Small intestine (tissue), 7 donors: ENCODE data around the gene PRDX2. TPM values are rescaled to one million over a fixed set of nuclear protein-coding genes. Genes with fewer than 3 reads are reported as not detected.
A peak's percentile ranks its signal among the peaks of the same experiment; 100 is the strongest.

Experiments
- DNase-seq, 2 donors: peaks; one replicate each; pipeline versions ENCODE4 v3.0.0 to v3.0.0-alpha.2; 2013
- FAIRE-seq: peaks from 2 replicates; lab custom pipeline; 2012; peaks lifted over from hg19 to GRCh38; lab: Jason Lieb, UNC
- H3K27ac ChIP-seq, 3 donors: one replicate each; pipeline ENCODE4 v1.5.1; 2013; ENCODE audit warnings: low read length in 2 of 3, mild to moderate bottlenecking in 2 of 3, control low read depth in 1 of 3, inconsistent platforms in 1 of 3, low read depth in 1 of 3, moderate library complexity in 1 of 3
- H3K27me3 ChIP-seq, 3 donors: one replicate each; pipeline ENCODE4 v1.6.1; 2013; ENCODE audit warnings: low read length in 3 of 3, inconsistent platforms in 1 of 3; ENCODE audit not compliant: control insufficient read depth in 3 of 3, insufficient read depth in 3 of 3
- H3K36me3 ChIP-seq, 3 donors: one replicate each; pipeline ENCODE4 v1.6.1; 2013; ENCODE audit warnings: low read length in 3 of 3, inconsistent platforms in 1 of 3, low read depth in 1 of 3, mild to moderate bottlenecking in 1 of 3, moderate library complexity in 1 of 3; ENCODE audit not compliant: control insufficient read depth in 3 of 3, insufficient read depth in 2 of 3
- H3K4me1 ChIP-seq, 3 donors: one replicate each; pipeline ENCODE4 v1.6.1; 2013; ENCODE audit warnings: low read length in 2 of 3, inconsistent platforms in 1 of 3, low read depth in 1 of 3, mild to moderate bottlenecking in 1 of 3, moderate library complexity in 1 of 3; ENCODE audit not compliant: control insufficient read depth in 3 of 3, insufficient read depth in 2 of 3
- H3K4me3 ChIP-seq, 3 donors: one replicate each; pipeline ENCODE4 v1.5.1; 2013; ENCODE audit warnings: low read length in 3 of 3, control low read depth in 1 of 3, inconsistent platforms in 1 of 3, low read depth in 1 of 3, mild to moderate bottlenecking in 1 of 3, moderate library complexity in 1 of 3
- H3K9me3 ChIP-seq, 2 donors: one replicate each; pipeline ENCODE4 v1.6.1; 2013; ENCODE audit warnings: low read depth in 1 of 2, low read length in 1 of 2; ENCODE audit not compliant: control insufficient read depth in 2 of 2, insufficient read depth in 1 of 2
- WGBS, 3 donors: extraction: QIAGEN DNeasy Blood & Tissue Kit; methylation state at CpG; one replicate each; pipeline ENCODE4 v1.1.7; 2013; 5-methylcytosine and 5-hydroxymethylcytosine counted together
- polyA plus RNA-seq, 4 donors: library from polyadenylated mRNA; stranded (reverse) in 3 of 4; unstranded in 1 of 4; fragments of 200-250 nt in 3 of 4; fragments of 120-200 nt in 1 of 4; gene quantifications; one replicate each; pipeline versions ENCODE4 v1.2.1 to v1.2.3, GENCODE V29; 2013
- donor health status: healthy with polysubstance abuse.
- donor health status: control.
- donor health status: control.
- donor health status: Bipolar disorder and iron deficiency.
- donor health status: healthy.

The PRDX2 gene
- polyA plus RNA-seq, 4 donors: 285 to 523 (median 416) TPM

GRCh38 chr19:12782424-12783290, 18.9 kb downstream of the PRDX2 start:
- Histone ChIP-seq H3K4me1 (peaks cover 14 to 68% (median 19%) of the 10 kb centered on the region in 3 donors), H3K27ac (peak overlapping the region; percentile 87 to 100 (median 87)), H3K4me3 (peak overlapping the region; percentile 32 to 55 (median 47)), H3K9me3 (no peaks in the 10 kb centered on the region), H3K27me3 (no peaks in the 10 kb centered on the region), H3K36me3 (no peaks in the 10 kb centered on the region)
- WGBS, 3 donors: 1 to 2% (median 1%) methylated on average over 61 to 88 of the region's 88 CpGs
- no peak for FAIRE-seq
- peak; percentile 74 to 90 for DNase-seq

DNA sequence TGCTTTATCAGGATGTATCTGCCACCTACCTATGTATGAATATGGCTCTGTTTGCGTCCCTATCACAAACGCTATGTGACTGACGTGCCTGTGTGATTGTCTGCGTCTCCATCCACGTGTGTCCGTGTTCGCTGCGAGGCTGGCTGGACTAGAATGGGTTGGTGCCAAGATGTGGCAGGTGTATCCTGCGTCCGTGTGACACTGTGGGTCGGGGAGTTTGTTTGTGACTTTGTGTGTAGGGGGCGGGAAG, 19.5 kb downstream of the PRDX2 start:
- Histone ChIP-seq H3K4me1 (peaks cover 14 to 66% (median 19%) of the 10 kb centered on the region in 3 donors), H3K9me3 (no peaks in the 10 kb centered on the region), H3K27ac (peak overlapping the region; percentile 87 to 100 (median 87)), H3K36me3 (no peaks in the 10 kb centered on the region), H3K4me3 (peak overlapping the region in 2 of 3 donors; percentile 47 to 55), H3K27me3 (no peaks in the 10 kb centered on the region)
- FAIRE-seq (no peak), DNase-seq (no peak)
- WGBS, 3 donors: 1 to 2% (median 2%) methylated on average over 12 of the region's 12 CpGs

- H3K4me1 ChIP-seq: peaks cover 9 to 45% (median 10%) of the 10 kb centered on the region in 3 donors
- FAIRE-seq: no peak
- H3K4me3 ChIP-seq: no peak overlapping the region
- H3K9me3 ChIP-seq: no peaks in the 10 kb centered on the region
- H3K36me3 ChIP-seq: peaks cover 0 to 4% (median 0%) of the 10 kb centered on the region in 3 donors
- H3K27me3 ChIP-seq: no peaks in the 10 kb centered on the region
- peak in 1 of 2 donors; percentile 66 for DNase-seq
- H3K27ac ChIP-seq: peak overlapping the region; percentile 35 to 91 (median 89)
- whole genome bisulfite sequencing, 3 donors: 57 to 72% (median 70%) methylated on average over 15 of the region's 15 CpGs
These were observed 22.2 kb downstream of the PRDX2 start for GRCh38 chr19:12779162-12779993.

- peak overlapping the region in 1 of 3 donors; percentile 61 for H3K4me3 ChIP-seq
- 38 to 59% (median 51%) methylated on average over 6 of the region's 6 CpGs for WGBS, 3 donors
- FAIRE-seq: no peak
These were observed 22.8 kb downstream of the PRDX2 start for GRCh38 chr19:12778905-12779161.

DNA sequence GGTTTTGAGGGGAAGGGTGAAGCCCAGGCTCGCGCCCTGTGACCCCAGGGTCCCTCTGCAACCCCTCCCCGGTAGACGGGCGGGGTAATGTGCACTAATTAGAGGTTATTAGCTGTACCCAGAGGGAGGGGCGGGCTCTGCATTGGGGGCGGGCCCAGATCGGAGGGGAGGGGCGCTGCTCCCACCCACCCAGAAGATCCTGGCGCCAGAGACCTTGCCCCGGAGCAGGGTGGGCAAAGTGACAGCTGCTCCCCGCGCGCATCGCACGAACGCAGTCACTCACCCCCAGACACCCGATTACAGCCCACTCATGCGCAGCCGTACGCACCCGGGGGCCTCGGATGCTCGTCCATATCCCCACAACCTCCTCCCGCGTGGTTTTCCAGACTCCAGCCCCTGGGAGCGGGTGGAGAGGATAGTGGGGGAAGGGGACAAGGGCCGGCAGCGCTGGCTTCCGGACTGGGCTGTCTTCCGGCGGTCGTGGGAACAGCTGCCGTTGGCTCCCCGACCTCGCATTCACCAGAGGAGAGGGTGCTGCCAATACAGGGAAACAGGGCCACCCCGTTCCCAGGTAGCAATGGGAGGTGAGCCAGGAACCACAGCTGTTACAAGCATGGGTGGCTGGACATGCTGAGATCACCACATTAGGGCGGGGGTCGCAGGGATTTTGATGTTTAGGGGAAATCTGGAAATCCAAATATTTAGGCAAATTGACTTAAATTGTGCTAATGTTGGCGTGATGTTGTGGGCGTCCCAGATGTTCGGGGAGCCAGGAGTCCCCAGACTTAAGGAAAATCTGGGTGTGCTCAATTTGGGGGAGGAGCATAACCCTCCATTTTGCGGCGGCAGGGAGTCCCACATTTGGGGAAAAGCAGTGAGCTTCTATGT, 23.3 kb downstream of the PRDX2 start:
- peak overlapping the region; percentile 44 to 63 (median 61) for H3K4me3 ChIP-seq
- peaks cover 4 to 45% (median 5%) of the 10 kb centered on the region in 3 donors for H3K4me1 ChIP-seq
- H3K27ac ChIP-seq: peak overlapping the region; percentile 61 to 91 (median 89)
- 2 to 3% (median 2%) methylated on average over 41 to 44 of the region's 44 CpGs for WGBS, 3 donors
- H3K36me3 ChIP-seq: peaks cover 0 to 15% (median 0%) of the 10 kb centered on the region in 3 donors
- DNase-seq: peak; percentile 64 to 87
- H3K27me3 ChIP-seq: no peaks in the 10 kb centered on the region
- no peak for FAIRE-seq
- no peaks in the 10 kb centered on the region for H3K9me3 ChIP-seq

More at GRCh38 chr19:12778905-12779161, 22.8 kb downstream of the PRDX2 start:
- Histone ChIP-seq H3K27me3 (no peaks in the 10 kb centered on the region), H3K9me3 (no peaks in the 10 kb centered on the region), H3K4me1 (peaks cover 9 to 45% (median 10%) of the 10 kb centered on the region in 3 donors), H3K27ac (peak overlapping the region; percentile 61 to 91 (median 89)), H3K36me3 (peaks cover 0 to 9% (median 0%) of the 10 kb centered on the region in 3 donors)
- DNase-seq: no peak

GRCh38 chr19:12777217-12778016, 24.2 kb downstream of the PRDX2 start:
- peak overlapping the region; percentile 61 to 91 (median 89) for H3K27ac ChIP-seq
- H3K36me3 ChIP-seq: peaks cover 0 to 23% (median 0%) of the 10 kb centered on the region in 3 donors
- no peak for FAIRE-seq
- peak overlapping the region; percentile 44 to 63 (median 61) for H3K4me3 ChIP-seq
- no peaks in the 10 kb centered on the region for H3K27me3 ChIP-seq
- peak; percentile 75 to 93 for DNase-seq
- H3K9me3 ChIP-seq: no peaks in the 10 kb centered on the region
- 4 to 7% (median 6%) methylated on average over 41 to 43 of the region's 43 CpGs for WGBS, 3 donors
- peaks cover 0 to 43% (median 0%) of the 10 kb centered on the region in 3 donors for H3K4me1 ChIP-seq
